NCI-H82 treated with DMSO at 0.1 percent for 48 hours (cell line): ENCODE results near the gene CLIC5.
A peak's percentile ranks its signal among the peaks of the same experiment; 100 is the strongest.

Source experiments
- DNase-seq: peaks from one replicate; lab custom pipeline; 2025; ENCODE audit not compliant: unreplicated experiment; lab: John Stamatoyannopoulos, UW

Gene CLIC5

DNA sequence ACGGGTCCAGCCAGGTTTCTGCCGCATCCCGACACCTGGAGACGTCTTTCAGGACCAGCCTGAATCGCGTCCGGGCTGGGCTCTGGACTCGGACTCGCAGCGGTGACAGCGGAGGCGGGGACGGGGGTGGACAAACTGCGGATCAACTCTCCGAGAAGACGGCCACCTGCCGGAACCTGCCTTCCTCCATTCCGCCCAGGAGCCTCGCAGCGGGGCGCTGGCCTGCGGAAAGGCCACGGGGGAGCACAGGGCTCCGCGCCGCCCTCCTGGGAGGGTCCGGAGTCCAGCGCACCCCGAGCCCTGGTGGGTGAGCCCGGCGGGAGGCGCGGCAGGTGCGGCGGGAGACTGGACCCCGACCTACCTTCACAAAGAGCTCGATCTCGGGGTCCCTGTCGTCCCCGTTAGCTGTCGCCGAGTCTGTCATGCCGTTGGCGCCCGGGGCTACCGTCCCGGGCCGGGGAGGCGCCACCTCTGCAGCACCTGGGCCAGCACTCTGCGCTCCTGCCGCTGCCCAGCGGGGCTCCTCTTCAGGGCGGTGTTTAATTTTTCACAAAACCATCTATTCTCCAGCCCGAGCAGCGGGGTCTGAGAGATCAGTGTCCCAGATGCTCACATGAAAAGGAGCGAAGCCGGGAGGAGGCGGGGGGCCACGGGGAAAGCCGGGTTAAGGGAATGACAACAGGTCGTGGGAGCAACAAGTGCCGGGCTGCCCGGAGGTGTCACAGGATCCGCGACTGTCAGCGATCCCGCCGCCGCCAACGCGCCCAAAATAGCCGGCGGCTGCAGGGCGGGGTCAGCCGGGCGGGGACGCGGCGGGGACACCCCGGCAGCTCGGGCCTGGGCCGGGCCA lies at the start of gene CLIC5:
Gene CLIC5 (minus strand): TSS at position 742 of the 850 bp plus-strand sequence. CDS start 318 bp downstream, at position 424.
- DNase-seq: no peak

DNA sequence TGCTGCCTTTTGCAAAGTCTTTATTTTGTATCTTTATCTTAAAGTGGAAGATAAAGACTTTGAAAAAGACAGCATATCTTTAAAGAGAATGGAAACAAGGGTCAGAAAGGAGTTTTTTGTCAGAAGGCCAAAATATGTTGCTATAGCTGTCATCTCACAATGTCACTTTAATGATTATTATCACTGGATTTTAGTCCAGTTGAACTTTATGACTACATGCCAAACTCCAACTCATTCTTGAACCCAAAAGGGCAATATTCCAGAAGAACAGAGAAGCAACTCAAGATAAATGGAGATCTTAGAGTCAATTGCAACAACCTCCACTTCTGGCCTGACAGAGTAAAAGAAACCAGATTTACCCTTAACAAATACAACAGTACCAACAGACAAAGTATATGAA lies 47.3 kb upstream of the CLIC5 start:
- DNase-seq: no peak

DNA sequence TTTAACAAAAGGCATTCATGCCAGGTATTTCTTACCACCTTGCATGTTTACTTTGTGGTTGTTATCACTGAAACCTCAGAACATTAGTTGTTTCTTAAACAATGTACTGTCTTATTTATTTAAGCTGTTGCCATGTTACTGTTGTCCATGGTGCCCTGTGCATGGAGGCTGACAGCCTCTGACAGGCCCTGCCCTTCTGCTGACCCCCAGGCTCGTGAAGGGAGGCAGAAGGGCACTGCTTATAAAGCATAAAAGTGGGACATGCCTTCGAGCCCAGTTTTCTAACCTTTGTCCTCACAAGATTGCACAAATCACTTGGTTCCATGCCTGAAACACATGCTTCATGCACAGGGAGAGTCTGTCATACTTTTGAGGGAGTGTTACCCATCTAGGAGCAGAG lies 46.7 kb upstream of the CLIC5 start:
- DNase-seq: no peak

DNA sequence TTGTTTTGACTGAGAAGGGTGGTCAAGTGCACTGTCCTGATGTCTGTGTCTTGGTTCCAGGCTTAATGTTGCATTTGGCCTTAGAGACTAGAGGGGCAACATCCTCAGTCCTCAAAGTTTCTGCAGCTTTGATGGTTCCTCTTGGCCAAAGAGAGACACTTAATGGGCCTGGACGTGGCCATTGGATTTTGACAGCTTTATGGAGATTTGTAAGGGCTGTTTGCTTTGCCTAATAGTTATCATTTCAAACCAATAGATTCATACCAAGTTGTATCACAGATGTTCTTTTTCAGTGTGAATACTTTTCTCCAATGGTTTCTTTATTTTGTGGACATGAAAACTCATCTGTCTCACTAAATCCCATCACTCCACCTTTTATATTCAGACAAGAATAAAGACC lies 45.8 kb upstream of the CLIC5 start:
- DNase-seq: no peak

DNA sequence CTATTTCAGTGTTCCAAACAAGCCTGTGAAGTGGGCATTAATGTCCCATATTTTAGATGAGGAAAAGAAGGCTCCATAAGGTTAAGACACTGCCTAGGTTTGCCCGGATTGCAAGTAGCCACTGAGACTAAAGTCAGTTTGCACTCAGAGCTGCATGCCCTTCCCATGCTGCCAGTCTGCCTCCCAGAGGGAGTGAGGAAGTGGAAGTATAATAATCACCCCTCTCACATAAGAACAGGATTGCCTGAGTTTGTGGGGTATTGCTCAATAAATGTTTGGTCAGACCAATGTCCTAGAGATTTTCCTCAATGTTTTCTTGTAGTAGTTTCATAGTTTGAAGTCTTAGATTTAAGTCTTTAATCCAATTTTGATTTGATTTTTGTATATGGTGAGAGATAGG lies 43.9 kb upstream of the CLIC5 start:
- no peak for DNase-seq

DNA sequence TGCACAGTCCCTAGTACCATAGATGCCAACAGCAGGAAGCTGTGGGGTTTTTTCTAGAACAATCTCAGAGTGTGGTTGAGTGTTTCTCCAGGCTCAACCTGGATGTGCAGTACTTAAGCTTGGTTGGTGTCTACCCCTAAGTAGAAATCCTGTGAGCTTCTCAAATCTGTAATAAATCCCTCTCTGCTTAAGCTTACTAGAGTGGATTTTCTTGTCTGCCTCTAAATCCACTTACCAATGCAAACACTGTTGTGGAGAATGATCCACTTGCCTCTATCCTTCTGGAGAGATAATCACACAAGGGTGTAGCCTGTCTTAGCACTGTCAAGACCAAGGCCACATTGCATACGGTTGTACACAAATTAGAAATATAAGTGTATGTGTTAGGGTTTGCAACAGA lies 43.3 kb upstream of the CLIC5 start:
- peak; percentile 83 for DNase-seq

DNA sequence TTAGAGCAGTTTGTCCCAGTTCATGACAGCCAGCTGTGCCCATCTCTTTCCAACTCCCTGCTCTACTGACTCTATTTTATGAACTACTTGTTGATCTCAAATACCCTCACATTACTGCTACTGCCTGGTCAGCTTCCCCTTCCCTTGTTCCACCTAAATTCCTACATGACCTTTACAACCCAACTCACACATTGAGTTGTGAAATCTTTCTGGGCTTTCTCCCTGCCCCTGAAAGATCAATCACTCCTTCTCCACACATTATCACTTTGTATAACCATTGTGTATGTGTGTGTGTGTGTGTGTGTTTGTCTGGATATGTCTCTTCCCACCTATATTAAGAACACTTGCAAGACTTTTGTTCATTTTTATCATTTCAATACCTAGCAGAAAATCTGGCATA lies 42.1 kb upstream of the CLIC5 start:
- no peak for DNase-seq

DNA sequence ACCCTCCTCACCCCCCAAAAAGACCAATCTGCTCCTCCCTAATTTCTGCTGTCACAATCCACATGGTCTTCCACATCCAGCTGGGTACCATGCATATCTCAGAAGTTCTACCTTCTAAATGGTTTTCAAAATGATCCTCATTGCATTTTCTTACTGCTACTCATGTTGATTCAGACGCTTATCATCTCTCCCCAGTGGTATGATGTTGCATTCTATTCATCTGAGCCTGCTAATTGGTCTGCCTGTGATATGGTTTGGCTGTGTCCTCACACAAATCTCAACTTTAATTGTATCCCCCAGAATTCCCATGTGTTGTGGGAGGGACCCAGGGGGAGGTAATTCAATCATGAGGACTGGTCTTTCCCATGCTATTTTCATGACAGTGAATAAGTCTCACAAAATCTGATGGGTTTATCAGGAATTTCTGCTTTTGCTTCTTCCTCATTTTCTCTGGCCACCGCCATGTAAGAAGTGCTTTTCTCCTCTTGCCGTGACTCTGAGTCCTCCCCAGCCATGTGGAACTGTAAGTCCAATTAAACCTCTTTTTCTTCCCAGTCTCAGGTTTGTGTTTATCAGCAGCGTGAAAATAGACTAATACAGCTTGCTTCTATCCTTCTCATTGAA lies 41.4 kb upstream of the CLIC5 start:
- DNase-seq: no peak

DNA sequence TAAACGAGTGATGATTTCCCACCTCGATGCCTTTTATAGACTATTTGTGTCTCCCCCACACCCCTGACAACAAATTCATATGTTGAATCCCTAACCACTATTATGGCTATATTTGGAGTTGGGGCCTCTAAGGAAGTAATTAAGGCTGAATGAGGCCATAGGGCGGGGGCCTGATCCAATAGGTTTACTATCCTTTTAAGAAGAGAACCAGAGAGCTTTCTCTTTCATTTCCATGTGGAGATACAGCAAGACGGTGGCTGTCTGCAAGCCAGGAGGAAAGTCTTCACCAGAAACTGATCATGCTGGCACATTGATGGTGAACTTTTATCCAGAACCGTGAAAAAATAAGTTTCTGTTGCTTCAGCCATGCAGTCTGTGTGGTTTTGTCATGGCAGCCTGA lies 38.9 kb upstream of the CLIC5 start:
- DNase-seq: no peak

DNA sequence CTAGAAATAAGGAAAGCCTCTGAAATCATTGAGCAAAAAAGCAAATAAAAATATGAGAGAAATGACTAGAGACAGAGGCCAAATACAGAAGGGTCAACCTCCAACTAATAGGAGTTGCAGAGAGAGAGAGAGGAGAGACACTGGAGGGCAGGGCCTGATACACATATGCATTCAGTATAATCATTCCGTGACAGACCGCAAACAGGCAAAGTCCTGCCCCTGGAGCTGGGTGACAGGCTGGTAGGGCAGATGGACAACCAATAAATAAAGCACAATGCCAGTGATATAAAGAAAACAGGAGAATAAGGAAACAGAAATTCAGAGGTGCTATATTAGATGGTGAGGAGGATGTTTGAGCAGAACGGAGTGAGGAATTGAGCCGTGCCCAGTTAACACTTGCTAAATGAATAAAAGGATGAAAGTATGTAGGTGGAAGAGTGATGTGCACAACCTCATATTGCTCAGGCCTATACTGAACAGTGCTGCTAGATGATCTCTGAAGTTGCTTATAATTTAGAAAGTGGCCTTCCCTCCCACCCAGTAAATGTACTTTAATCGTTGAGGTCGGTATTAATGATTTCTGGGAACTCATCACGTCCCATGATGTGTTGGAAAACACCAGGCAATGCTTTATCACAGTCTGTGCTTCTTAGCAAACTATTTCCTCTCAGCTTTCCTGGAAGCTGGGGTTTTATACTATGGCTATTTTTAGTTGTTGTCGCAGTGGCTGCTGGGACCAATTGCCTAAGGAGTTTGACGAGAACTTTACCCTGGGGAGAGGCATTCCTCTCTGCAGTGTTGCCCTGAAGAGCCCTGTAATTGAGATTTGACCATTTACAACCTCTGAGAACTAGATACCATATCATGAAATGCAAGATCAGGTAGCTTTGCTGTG lies 37.6 kb upstream of the CLIC5 start:
- DNase-seq: no peak

DNA sequence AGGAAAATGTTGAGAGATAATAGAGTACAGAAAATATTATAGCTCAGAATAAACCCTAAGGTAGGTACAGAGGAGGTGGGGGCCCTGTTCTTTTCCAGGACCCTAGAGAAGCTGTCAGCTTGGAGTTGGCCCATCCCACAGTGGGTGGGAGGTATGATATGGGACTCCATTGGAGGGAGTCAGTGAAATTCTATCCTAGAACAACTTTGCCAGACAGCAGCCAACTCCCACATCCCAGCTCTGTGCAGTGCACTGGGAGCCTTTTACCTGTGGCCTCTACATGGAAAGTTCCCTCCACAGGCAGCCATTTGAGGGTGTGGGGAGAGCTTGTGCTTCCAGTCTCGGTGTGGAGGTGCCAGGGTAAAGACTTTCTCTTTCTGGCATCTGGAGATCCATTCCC lies 36.8 kb upstream of the CLIC5 start:
- no peak for DNase-seq

DNA sequence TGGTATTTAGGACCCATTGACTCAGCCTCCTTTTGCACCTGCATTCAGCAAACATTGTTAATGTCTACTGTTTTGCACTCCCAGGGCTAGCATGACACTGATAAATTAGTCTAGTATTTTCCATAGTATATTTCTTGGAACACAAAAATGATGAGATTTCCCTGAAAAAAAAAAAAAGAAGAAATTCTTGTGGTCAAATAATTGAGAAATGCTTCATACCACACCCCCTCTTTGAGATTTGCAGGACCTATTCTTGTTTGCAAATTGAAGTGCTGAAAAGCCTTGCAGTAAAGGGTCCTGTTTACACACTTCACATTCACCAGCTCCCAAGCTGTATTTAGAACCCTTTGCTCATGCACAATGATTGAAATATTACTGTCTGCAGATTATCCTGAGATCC lies 36.3 kb upstream of the CLIC5 start:
- DNase-seq: no peak

DNA sequence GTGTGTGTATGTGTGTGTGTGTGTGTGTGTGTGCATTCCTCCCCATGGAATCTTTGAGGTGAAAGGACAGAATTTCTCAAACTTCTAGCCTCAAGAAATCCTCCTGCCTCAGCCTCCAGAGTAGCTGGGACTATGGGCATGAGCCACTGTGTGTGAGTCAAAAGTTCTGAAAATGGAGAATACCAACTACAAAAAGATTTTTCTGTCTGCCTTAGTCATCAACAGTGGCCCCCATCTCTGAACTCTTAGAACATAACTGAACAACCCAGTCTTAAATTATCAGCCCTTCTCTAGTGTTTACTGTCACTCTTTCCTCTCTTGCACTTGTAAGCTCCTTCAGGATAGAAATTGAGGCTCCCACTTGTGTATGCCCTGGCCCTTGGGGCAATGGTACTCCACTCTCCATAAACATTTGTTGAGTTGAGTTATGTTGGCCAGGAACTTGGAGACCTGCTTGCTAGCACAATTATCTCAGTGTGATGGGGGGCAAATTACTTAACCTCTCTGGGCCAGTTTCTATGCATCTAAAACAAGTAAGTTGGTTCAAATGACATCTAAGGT lies 35.3 kb upstream of the CLIC5 start:
- DNase-seq: no peak

DNA sequence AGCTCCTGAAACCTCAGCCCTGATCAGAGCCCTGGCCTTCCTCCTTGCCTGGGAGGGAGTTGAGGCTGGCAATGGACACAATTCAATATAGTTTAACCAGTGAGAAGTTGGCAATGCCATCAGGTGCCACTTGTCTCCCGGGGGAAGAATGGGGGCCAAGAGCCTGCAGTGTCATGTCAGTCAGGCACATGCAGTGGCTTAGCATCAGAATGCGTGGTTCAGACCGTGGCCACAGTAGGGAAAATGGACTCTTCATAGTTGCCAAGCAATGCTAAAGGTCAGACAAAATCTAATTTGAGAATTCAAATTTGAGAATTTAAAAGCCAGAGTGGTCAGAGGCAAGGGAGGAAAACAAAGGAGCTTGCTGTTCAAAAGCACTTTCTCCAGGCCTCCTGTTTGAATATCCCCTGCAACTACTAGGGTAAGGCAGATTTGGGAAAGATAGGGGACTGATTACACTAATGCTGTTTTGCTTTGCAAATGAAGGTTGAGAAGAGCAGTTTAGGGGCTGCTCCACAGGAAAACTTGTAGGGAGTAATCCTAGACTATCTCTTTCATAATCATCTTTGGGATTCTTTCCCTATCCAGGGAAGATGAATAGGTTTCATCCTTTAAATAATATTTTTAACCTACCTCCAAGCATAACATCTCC lies 33.1 kb upstream of the CLIC5 start:
- no peak for DNase-seq

DNA sequence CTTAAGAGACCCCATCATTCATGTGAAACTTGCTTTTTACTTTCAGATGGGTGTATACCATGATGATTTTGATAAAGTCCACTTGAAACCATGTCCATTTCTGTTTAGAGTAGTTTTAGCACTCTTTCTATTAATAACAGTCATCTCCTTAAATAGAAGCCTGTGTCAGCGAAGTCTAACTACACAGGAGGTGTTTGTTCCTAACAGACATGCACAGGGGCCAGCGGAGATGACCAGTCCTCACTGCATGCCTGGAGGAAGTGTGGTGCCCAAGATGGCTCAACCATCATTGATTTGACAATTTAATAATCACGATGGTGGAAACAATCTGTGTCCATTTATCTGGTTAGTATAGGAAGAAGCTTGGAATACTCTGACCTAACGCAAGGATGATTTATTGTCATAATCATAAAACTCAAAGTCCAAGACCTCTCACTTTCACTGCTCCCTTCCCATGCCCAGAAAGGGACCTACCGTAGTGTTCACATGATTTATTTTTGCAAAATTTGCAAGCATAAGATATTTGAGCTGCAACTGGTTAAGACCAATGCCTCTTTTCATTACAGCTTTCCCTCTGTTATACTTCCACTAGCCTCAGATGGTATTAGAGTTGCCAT lies 31.0 kb upstream of the CLIC5 start:
- DNase-seq: no peak

DNA sequence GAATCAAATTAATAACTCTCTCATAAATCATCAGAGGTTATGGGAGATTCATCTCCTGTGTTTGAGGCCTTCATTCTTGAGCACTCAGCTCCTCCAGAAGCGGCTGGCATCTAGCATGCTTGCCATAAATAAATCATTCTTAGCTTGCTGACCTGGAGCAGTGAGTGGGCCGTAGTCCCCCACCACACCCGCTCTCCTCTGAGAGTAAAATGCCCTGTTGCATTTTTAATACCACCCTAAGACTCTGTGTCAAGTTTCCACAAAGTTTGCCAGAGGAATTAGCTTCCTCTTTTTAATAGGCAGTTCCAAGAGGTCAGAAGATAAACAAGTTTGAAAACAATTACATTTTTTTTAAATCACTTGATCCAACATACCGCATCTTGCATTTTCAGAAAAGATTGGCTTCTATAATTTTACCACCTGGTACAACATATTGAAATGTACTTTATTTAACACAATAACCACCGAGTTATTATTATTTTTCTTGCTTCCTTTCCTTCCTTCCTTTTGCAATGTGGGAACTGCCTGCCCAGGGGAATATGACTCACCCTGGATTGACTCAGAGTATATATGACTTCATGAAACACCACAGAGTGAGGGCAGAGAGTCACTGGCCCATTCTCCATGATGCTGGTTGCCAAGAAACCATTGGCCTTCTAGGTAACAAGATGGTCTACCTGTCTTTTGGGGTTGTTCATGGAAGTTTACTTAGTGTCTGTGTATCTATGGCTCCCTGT lies 29.4 kb upstream of the CLIC5 start:
- DNase-seq: no peak

DNA sequence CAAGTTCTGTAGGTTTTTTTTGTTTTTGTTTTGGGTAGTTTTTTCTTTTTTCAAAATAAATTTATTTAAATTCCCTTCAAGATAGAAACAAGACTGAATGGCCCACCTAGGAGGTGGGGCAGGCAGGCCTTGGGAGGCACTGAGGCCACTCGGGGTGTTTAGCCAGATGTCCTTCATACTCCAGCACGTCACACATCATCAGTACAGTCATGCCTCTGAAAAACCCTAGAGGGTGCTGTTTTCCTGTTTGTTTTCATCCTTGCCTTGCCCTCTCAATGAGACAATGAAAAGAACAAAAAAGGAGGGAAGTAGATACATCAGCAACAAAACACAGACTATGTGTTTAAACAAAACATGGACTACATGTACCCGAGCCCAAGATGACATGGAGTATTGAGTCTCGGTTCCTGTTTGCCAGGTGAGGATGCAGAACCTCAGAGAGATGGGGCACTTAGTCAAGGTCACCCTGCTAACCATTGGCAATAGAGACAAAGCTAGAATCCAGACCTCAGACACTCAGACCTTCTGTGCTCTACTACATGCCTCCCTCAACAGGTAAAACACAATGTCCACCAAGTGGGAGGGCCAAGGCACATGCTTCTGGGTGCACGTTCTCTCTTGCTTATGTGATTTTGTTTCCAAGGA lies 26.8 kb upstream of the CLIC5 start:
- peak; percentile 55 for DNase-seq

DNA sequence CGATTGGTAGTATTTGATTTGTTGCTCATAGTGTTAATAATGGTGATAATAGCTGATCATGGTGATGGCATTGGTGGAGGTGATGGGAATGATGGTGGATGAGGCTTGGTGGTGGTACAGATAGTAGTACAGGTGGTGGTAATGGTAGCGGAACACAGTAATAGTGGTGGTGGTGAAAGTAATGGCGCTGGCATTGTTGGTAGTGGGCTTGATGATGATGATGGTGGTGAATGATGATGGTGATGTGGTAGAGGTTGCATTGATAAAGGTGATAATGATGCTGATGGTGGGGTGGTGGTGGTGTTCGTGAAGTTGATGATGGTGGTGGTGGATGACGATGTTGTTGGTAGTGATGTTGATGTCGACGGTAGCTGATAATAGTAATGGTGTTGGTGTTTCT lies 24.6 kb upstream of the CLIC5 start:
- no peak for DNase-seq

DNA sequence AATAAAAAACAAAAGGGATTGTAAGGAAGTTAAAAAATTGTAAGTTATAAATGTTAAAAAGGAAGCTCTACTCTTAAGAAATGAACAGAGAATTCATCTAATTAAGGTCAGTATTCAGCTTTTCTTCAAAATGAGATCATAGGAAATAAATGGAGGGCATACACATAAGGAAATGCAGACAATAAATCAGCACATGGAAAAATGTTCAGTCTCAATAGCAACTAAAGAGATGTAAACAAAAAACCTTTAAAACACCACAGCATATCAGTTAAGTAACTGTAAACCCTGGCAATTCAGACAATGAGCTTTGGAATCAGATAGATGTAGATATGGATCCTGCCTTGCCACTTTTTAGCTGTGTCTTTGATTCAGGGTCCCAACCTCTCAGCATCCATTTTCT lies 24.0 kb upstream of the CLIC5 start:
- DNase-seq: no peak
